A549 (cell line): Measurements from ENCODE around the gene THBS4. TPM values are rescaled to one million over a fixed set of nuclear protein-coding genes. Genes with fewer than 3 reads are reported as not detected.

ENCODE experiments used
- ATAC-seq, 2 experiments: fragments of 200-7000 bp in 1 of 2; fragments of >200 bp in 1 of 2; cut with Nextera tagmentation in 1 of 2; cut with Tn5 transposase in 1 of 2; 3 replicates each; pipeline versions ENCODE4 v1.8.0 to v1.9.1; 2018 to 2020; ENCODE audit warnings: mild to moderate bottlenecking in 1 of 2, moderate library complexity in 1 of 2
- CTCF ChIA-PET: fragments of 300-600 bp; sonication (Branson Sonifier 250); formaldehyde crosslinking; extraction: SDS; loops from one replicate; lab custom pipeline; 2021; ENCODE audit warnings: antibody characterized with exemption, inconsistent platforms; lab: Yijun Ruan, JAX
- POLR2A ChIA-PET: fragments of 350-600 bp; formaldehyde crosslinking; extraction: SDS; loops from one replicate; lab custom pipeline; 2021; ENCODE audit warnings: antibody characterized with exemption, inconsistent platforms; lab: Yijun Ruan, JAX
- DNase-seq, 2 experiments: peaks; one replicate each; pipeline versions ENCODE4 v3.0.0 to v3.0.0-alpha.2; 2011 to 2016; ENCODE audit warnings: low read depth in 1 of 2, low spot score in 1 of 2
- FAIRE-seq: peaks from 2 replicates; lab custom pipeline; 2011; peaks lifted over from hg19 to GRCh38; lab: Jason Lieb, UNC
- H3K27ac ChIP-seq, 2 experiments: fragments of >200 bp; sonication (Bioruptor Twin); formaldehyde crosslinking; 3 replicates each; pipeline ENCODE4 v1.5.1; 2016 to 2017
- H3K4me1 ChIP-seq: fragments of >200 bp; sonication (Bioruptor Twin); formaldehyde crosslinking; 3 replicates; pipeline ENCODE4 v1.6.1; 2016
- H3K4me2 ChIP-seq: fragments of >200 bp; sonication (Bioruptor Twin); formaldehyde crosslinking; 3 replicates; pipeline ENCODE4 v1.6.1; 2016
- H3K4me3 ChIP-seq: fragments of >200 bp; sonication (Bioruptor Twin); formaldehyde crosslinking; 3 replicates; pipeline ENCODE4 v1.5.1; 2016
- H3K9me3 ChIP-seq: fragments of >200 bp; sonication (Bioruptor Twin); formaldehyde crosslinking; 3 replicates; pipeline ENCODE4 v1.6.1; 2016
- BHLHE40 ChIP-seq: IDR thresholded peaks from 2 replicates; pipeline ENCODE4 v1.6.1; 2012; ENCODE audit warnings: low read depth, low read length, inconsistent platforms
- CBX2 ChIP-seq: fragments of 200-600 bp; sonication (generic); IDR thresholded peaks from 2 replicates; pipeline ENCODE4 v1.6.1; 2016; ENCODE audit warnings: low read depth, mild to moderate bottlenecking, borderline replicate concordance
- CBX8 ChIP-seq: fragments of 200-600 bp; sonication (generic); IDR thresholded peaks from 2 replicates; pipeline ENCODE4 v1.6.1; 2016
- CEBPB ChIP-seq, 2 experiments: fragments of >200 bp in 1 of 2; sonication (Bioruptor Twin) in 1 of 2; formaldehyde crosslinking in 1 of 2; IDR thresholded peaks; 2 replicates each; pipeline ENCODE4 v1.6.1; 2012 to 2016
- CTCF ChIP-seq: fragments of >200 bp; sonication (Bioruptor Twin); formaldehyde crosslinking; IDR thresholded peaks from 3 replicates; pipeline ENCODE4 v1.5.1; 2016
- EHF ChIP-seq: fragments of 250-450 bp; sonication (Bioruptor Pico); IDR thresholded peaks from 2 replicates; pipeline ENCODE4 v1.5.0; 2020; ENCODE audit warnings: mild to moderate bottlenecking
- EHMT2 ChIP-seq: fragments of 200-600 bp; sonication (generic); IDR thresholded peaks from 2 replicates; pipeline ENCODE4 v1.6.1; 2016; ENCODE audit warnings: antibody characterized with exemption, low read depth, mild to moderate bottlenecking, moderate library complexity
- EP300 ChIP-seq, 2 experiments: fragments of >200 bp; sonication (Bioruptor Twin); formaldehyde crosslinking; IDR thresholded peaks; 2 replicates in 1 of 2; 3 replicates in 1 of 2; pipeline ENCODE4 v1.6.1; 2016 to 2017
- GATA3 ChIP-seq: IDR thresholded peaks from 2 replicates; pipeline ENCODE4 v1.6.1; 2012; ENCODE audit warnings: borderline replicate concordance
- HOXA7 ChIP-seq: fragments of 250-450 bp; sonication (Bioruptor Pico); IDR thresholded peaks from 2 replicates; pipeline ENCODE4 v1.5.0; 2020; ENCODE audit warnings: mild to moderate bottlenecking, moderate library complexity
- JUN ChIP-seq, 2 experiments: fragments of >200 bp; sonication (Bioruptor Twin); formaldehyde crosslinking; IDR thresholded peaks; 2 replicates in 1 of 2; 3 replicates in 1 of 2; pipeline ENCODE4 v1.6.1; 2016 to 2017
- KDM1A ChIP-seq: fragments of 200-600 bp; sonication (generic); IDR thresholded peaks from 2 replicates; pipeline ENCODE4 v1.6.1; 2016; ENCODE audit warnings: low read depth, mild to moderate bottlenecking
- RAD21 ChIP-seq, 2 experiments: fragments of >200 bp in 1 of 2; sonication (Bioruptor Twin) in 1 of 2; formaldehyde crosslinking in 1 of 2; IDR thresholded peaks in 1 of 2; conservative IDR thresholded peaks in 1 of 2; 2 replicates in 1 of 2; 3 replicates in 1 of 2; pipeline ENCODE4 v1.6.1; 2012 to 2018; ENCODE audit warnings: inconsistent platforms in 1 of 2
- RCOR1 ChIP-seq: fragments of 150-350 bp; IDR thresholded peaks from 2 replicates; pipeline ENCODE4 v1.6.1; 2014; ENCODE audit warnings: antibody characterized with exemption, low read length, low read depth
- RFX5 ChIP-seq: fragments of 450-650 bp; IDR thresholded peaks from 2 replicates; pipeline ENCODE4 v1.7.1; 2014; ENCODE audit warnings: antibody characterized with exemption, mild to moderate bottlenecking, moderate library complexity
- SREBF2 ChIP-seq: fragments of 450-650 bp; IDR thresholded peaks from 2 replicates; pipeline ENCODE4 v1.6.1; 2014; ENCODE audit warnings: mild to moderate bottlenecking, moderate library complexity
- TFCP2L1 ChIP-seq: fragments of 250-450 bp; sonication (Bioruptor Pico); IDR thresholded peaks from 2 replicates; pipeline ENCODE4 v1.5.0; 2021; ENCODE audit warnings: mild to moderate bottlenecking
- TP53 ChIP-seq: fragments of 250-450 bp; sonication (Bioruptor Pico); IDR thresholded peaks from 2 replicates; pipeline ENCODE4 v1.5.0; 2021; ENCODE audit warnings: mild to moderate bottlenecking, moderate library complexity
- USF2 ChIP-seq: fragments of 450-650 bp; IDR thresholded peaks from 2 replicates; pipeline ENCODE4 v1.6.1; 2014; ENCODE audit warnings: antibody characterized with exemption
- ZC3H11A ChIP-seq: fragments of 450-650 bp; IDR thresholded peaks from 2 replicates; pipeline ENCODE4 v1.6.1; 2014; ENCODE audit warnings: antibody characterized with exemption, mild to moderate bottlenecking
- ZFP36 ChIP-seq: fragments of 450-650 bp; IDR thresholded peaks from 2 replicates; pipeline ENCODE4 v1.6.1; 2014; ENCODE audit warnings: borderline replicate concordance; ENCODE audit not compliant: partially characterized antibody
- ZNF302 ChIP-seq: fragments of 250-450 bp; sonication (Bioruptor Pico); IDR thresholded peaks from 2 replicates; pipeline ENCODE4 v1.9.0; 2021; ENCODE audit warnings: inconsistent platforms, mild to moderate bottlenecking, moderate library complexity
- WGBS: methylation state at CpG from one replicate; pipeline ENCODE4 v1.1.6; 2017; ENCODE audit errors: missing lambda C conversion rate; 5-methylcytosine and 5-hydroxymethylcytosine counted together
- polyA plus RNA-seq, 4 experiments: library from polyadenylated mRNA; depleted of rRNA in 3 of 4; stranded (reverse); fragments of >200 nt; fragmentation: RNase III in 1 of 4; extraction: RNeasy Plus Mini Kit Qiagen cat#74134 plus additional on column Dnase treatment in 1 of 4; gene quantifications; 2 replicates in 3 of 4; 3 replicates in 1 of 4; pipeline ENCODE4 v1.2.3, GENCODE V29; 2011 to 2017
- TF ChIP-seq, protein P1 (sequence below): IDR thresholded peaks from 2 replicates; pipeline ENCODE4 v1.6.1; 2012
- TF ChIP-seq, protein P2 (sequence below): IDR thresholded peaks from 2 replicates; pipeline ENCODE4 v1.6.1; 2012; ENCODE audit warnings: low read depth, borderline replicate concordance

Gene THBS4
- polyA plus RNA-seq, 2 of the 4 experiments (the other 2 are of a cell fraction): 0.28 to 0.41 TPM

DNA sequence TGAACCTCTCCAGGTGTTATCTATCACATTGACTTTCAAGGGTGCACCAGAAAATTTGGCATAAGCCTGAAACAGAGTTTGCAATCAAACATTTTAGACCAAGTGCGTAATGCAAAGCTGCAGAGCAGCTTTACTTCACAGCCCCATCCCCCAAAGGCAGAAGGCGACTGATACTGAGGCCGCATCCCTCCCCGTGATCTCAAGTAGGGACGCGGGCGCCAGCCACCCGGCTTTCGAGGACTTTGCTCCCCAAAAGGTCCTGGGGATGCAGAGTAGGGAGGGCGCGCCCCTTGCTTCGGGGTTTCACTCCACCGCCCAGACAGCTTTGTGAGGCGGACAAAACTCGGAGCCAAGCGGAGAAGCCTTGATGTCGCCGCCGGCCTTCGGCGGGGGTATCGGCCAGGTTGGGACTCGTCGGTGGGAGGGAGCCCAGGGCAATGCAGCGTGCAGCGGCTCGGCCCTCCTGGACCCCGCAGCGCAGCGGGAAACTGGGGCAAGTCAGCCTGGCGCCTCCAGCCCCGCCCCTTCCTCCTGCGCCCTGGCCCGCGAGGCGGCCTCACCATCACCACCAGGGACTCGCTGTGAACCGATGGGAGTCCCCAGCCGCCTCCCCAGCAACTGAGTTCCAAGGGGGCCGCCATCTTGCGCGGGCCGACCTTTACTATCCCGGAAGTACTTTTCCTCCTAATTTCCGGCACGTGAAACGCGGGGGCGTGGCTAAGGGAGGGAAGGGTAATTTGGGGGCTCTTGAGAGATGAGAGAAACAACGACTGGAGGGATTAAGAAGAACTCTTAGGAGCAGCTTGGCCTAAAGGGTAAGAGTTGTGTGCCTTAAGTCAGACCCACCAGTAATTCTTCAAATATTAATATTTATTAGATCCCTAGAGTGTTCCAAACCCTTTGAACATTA, 44.3 kb upstream of the THBS4 start, which contains the start of gene MTX3 (continued):
- TF ChIP-seq, protein P1, sequence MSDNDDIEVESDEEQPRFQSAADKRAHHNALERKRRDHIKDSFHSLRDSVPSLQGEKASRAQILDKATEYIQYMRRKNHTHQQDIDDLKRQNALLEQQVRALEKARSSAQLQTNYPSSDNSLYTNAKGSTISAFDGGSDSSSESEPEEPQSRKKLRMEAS: peak; percentile 83; the same call in 1 of the 2 replicates
- TF ChIP-seq USF2 (peak; percentile 61), TFCP2L1 (CRISPR knock-in tag) (no peak), EHMT2 (peak; percentile 83)

DNA sequence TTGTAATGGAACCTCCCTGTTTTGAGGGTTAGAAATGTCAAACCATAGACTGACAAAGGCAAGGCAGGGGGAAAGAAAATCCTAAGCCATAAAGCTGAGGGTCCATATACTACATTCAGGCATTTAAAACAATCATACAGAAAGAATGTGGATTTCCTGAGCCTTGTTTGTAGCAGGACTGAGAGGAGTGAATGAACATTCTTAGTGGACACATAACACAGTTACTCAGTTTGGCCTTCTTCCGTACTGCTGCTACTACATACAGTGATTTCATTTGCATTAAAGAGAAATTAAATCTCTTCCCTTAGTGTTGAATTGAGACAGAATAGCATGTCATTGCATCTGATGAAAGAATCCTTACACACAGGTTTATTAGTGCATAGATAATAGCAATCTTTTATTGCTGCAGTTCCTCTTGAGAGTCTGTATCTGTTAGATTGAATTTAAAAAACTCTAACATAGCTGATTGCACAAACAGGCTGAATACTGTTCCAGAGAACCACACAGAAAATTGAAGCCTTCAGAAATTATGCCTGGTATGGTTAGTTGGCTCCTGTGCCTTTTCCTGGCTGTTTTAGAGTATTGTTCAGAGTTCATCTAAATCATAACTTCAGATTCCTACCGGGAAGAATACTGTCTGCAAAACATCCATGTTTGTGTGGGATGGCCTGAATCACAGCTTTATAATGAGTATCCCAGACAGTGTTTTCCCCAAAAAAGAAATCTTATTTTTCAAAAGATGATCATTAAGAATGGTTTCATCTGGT, 42.1 kb upstream of the THBS4 start:
- peaks cover 10% of the 10 kb centered on the region for H3K9me3 ChIP-seq
- no peak for FAIRE-seq
- 53% methylated on average over 2 of the region's 2 CpGs for WGBS
- no peak for TF ChIP-seq TP53
- TF ChIP-seq BHLHE40: no peak
- TF ChIP-seq CEBPB (IDR thresholded peaks at IDR 0.05): no peak
- no peak for TF ChIP-seq USF2
- TF ChIP-seq, protein P2, sequence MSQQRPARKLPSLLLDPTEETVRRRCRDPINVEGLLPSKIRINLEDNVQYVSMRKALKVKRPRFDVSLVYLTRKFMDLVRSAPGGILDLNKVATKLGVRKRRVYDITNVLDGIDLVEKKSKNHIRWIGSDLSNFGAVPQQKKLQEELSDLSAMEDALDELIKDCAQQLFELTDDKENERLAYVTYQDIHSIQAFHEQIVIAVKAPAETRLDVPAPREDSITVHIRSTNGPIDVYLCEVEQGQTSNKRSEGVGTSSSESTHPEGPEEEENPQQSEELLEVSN: no peak
- no peak for TF ChIP-seq CBX8
- no peak for TF ChIP-seq GATA3
- TF ChIP-seq TFCP2L1 (CRISPR knock-in tag): no peak
- TF ChIP-seq EHF (CRISPR knock-in tag): no peak
- TF ChIP-seq, all 56 proteins: peak for 0
- Histone ChIP-seq H3K27ac (no peak overlapping the region), H3K4me3 (no peak overlapping the region), H3K4me1 (peaks cover 9% of the 10 kb centered on the region; the same call in 1 of the 3 replicates), H3K4me2 (no peak overlapping the region)
- no peak for ATAC-seq
- ChIA-PET POLR2A (no interaction called here), CTCF (no interaction called here)
- no peak for DNase-seq

DNA sequence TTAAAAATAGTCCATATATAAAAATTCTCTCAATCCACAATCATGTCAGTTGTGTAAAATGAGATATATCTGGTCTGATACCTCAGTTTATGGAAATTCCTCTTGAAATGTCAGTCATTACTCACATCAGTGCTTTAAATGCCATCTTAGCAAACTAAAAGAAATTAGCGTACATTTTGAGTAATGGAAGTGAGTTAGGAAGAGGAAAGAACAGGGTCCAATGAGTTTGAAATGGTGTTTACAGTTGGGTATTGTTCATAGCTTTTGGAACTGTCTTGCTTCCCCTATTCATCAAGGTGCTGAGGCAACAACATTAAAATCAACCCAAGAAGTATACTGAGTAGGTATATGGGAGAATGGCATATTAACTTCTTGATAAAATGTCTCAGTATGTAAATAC, 35.4 kb upstream of the THBS4 start:
- ChIA-PET POLR2A (no interaction called here), CTCF (interaction anchor here (1.6 kb wide), 1 partner anchor 14 kb away, joined by 3 read pairs; no protein-coding TSS in a partner anchor)
- ATAC-seq (no peak), FAIRE-seq (peak; percentile 36), DNase-seq (no peak)
- Histone ChIP-seq H3K4me2 (no peak overlapping the region), H3K4me3 (no peak overlapping the region), H3K9me3 (no peaks in the 10 kb centered on the region), H3K27ac (no peak overlapping the region), H3K4me1 (no peaks in the 10 kb centered on the region)
- TF ChIP-seq CEBPB (IDR thresholded peaks at IDR 0.05): no peak
- no peak for TF ChIP-seq EHF (CRISPR knock-in tag)
- TF ChIP-seq RFX5: no peak
- TF ChIP-seq RCOR1: no peak
- 83% methylated on average over 1 of the region's 1 CpG for WGBS

- H3K4me2 ChIP-seq: no peak overlapping the region
- no peak for TF ChIP-seq SREBF2
- TF ChIP-seq EP300 (IDR thresholded peaks at IDR 0.05): no peak
- TF ChIP-seq GATA3: no peak
- TF ChIP-seq ZC3H11A: no peak
- TF ChIP-seq ZNF302 (CRISPR knock-in tag): no peak
- no peak for TF ChIP-seq CBX2
- no peak for TF ChIP-seq JUN (IDR thresholded peaks at IDR 0.05)
- no peak for TF ChIP-seq RAD21 (conservative IDR thresholded peaks at IDR 0.05 in 1 of 2, IDR thresholded peaks at IDR 0.05 in 1 of 2)
- TF ChIP-seq HOXA7 (CRISPR knock-in tag): no peak
- TF ChIP-seq ZFP36: no peak
- TF ChIP-seq KDM1A: no peak
- no peak for TF ChIP-seq CTCF
- no peaks in the 10 kb centered on the region for H3K9me3 ChIP-seq
- no peak for FAIRE-seq
- POLR2A ChIA-PET: no interaction called here
- ATAC-seq: no peak
- H3K27ac ChIP-seq: no peak overlapping the region
- H3K4me3 ChIP-seq: no peak overlapping the region
- DNase-seq: no peak
- CTCF ChIA-PET: no interaction called here
- WGBS: 51% methylated on average over 1 of the region's 1 CpG
- no peaks in the 10 kb centered on the region for H3K4me1 ChIP-seq
These were observed 32.5 kb upstream of the THBS4 start for GRCh38 chr5:80002677-80003076.
